Measurements from ENCODE around the gene VEGFB. TPM values are rescaled to one million over a fixed set of nuclear protein-coding genes. Genes with fewer than 3 reads are reported as not detected.
A peak's percentile ranks its signal among the peaks of the same experiment; 100 is the strongest.

The VEGFB gene
- total RNA-seq, 2 experiments from 2014 or later = 80.0 to 80.3 TPM

GRCh38 chr11:64224151-64224890 is 10.1 kb upstream of the VEGFB start:
- peak overlapping the region; percentile 87 for H3K4me3 Mint-ChIP-seq
- peaks cover 14% of the 10 kb centered on the region for H3K36me3 Mint-ChIP-seq (ENCODE audit: low read depth)
- no peaks in the 10 kb centered on the region for H3K9me3 Mint-ChIP-seq (ENCODE audit: low read depth)
- ChIA-PET CTCF (interaction anchor here (0.5 to 1.5 kb wide), 8 partner anchors 8 to 600 kb away, joined by 3 to 6 read pairs (median 4); partner anchors contain the start of genes FERMT3, FKBP2, PRDX5 and TRMT112), POLR2A (interaction anchor here (4.4 kb wide), 1 partner anchor 18 kb away, joined by 28 read pairs; the partner anchor contains the start of gene FERMT3)
- peaks cover 25% of the 10 kb centered on the region for H3K4me1 Mint-ChIP-seq
- DNase-seq (no peak), ATAC-seq (no peak)
- intact Hi-C loops (cut with DNase I, micrococcal nuclease) = no loop called here
- no peaks in the 10 kb centered on the region for H3K27me3 Mint-ChIP-seq
- no peak overlapping the region for H3K27ac Mint-ChIP-seq

- Mint-ChIP-seq H3K4me3 (peak overlapping the region; percentile 87), H3K9me3 (ENCODE audit: low read depth) (no peaks in the 10 kb centered on the region), H3K4me1 (peaks cover 32% of the 10 kb centered on the region), H3K36me3 (ENCODE audit: low read depth) (peaks cover 15% of the 10 kb centered on the region), H3K27me3 (no peaks in the 10 kb centered on the region), H3K27ac (peak overlapping the region; percentile 85)
- intact Hi-C loops (cut with DNase I, micrococcal nuclease) = loop anchor here in 1 of 2 experiments (1.0 kb wide), 1 partner anchor 18 kb away; no protein-coding TSS in a partner anchor
- ChIA-PET POLR2A (interaction anchor here (0.8 to 4.4 kb wide), 2 partner anchors 18 to 40 kb away, joined by 3 to 28 read pairs; partner anchors contain the start of genes FERMT3 and STIP1), CTCF (interaction anchor here (1.5 kb wide), 1 partner anchor 17 kb away, joined by 4 read pairs; no protein-coding TSS in a partner anchor)
- no peak for ATAC-seq
- no peak for DNase-seq
These were observed 9.3 kb upstream of the VEGFB start for GRCh38 chr11:64224891-64225607.

GRCh38 chr11:64225608-64226506 is 8.5 kb upstream of the VEGFB start, which contains the start of the genes NUDT22 and TRPT1:
Gene NUDT22, plus strand, starts transcription at chr11:64226274. Its CDS starts 379 bp downstream, at chr11:64226653.
Gene TRPT1, minus strand, starts transcription at chr11:64226186. Its CDS starts 326 bp downstream, at chr11:64225860.
- peaks cover 15% of the 10 kb centered on the region for H3K36me3 Mint-ChIP-seq (ENCODE audit: low read depth)
- no peaks in the 10 kb centered on the region for H3K27me3 Mint-ChIP-seq
- peak; percentile 72 for ATAC-seq
- DNase-seq = peak; percentile 96
- H3K27ac Mint-ChIP-seq = peak within 1 kb of the TSS; percentile 85
- ChIA-PET POLR2A (interaction anchor here (0.6 to 4.4 kb wide), 6 partner anchors 15 to 275 kb away, joined by 3 to 28 read pairs (median 5); partner anchors contain the start of genes FERMT3, FKBP2, PRDX5 and STIP1), CTCF (interaction anchor here (0.6 to 2.5 kb wide), 9 partner anchors 8 to 91 kb away, joined by 3 to 30 read pairs (median 4); partner anchors contain the start of gene FERMT3)
- H3K9me3 Mint-ChIP-seq (ENCODE audit: low read depth) = no peaks in the 10 kb centered on the region
- intact Hi-C loops (cut with DNase I, micrococcal nuclease) = loop anchor here (1.0 to 2.0 kb wide), 11 partner anchors 15 to 92 kb away; partner anchors contain the start of genes FKBP2 (in 2 of the 2), STIP1 (in 2 of the 2), ESRRA (in 1 of the 2) and GPR137 (in 1 of the 2)
- peaks cover 32% of the 10 kb centered on the region for H3K4me1 Mint-ChIP-seq
- H3K4me3 Mint-ChIP-seq = peak within 1 kb of the TSS; percentile 87

- CTCF ChIA-PET = interaction anchor here (0.6 to 2.5 kb wide), 11 partner anchors 9 to 90 kb away, joined by 3 to 30 read pairs (median 4); partner anchors contain the start of gene FERMT3
- H3K4me3 Mint-ChIP-seq = peak overlapping the region; percentile 87
These were observed 7.8 kb upstream of the VEGFB start for GRCh38 chr11:64226507-64227051.

GRCh38 chr11:64227405-64227956 is 6.9 kb upstream of the VEGFB start:
- Mint-ChIP-seq H3K27ac (peak overlapping the region; percentile 82), H3K4me1 (peaks cover 37% of the 10 kb centered on the region), H3K9me3 (ENCODE audit: low read depth) (no peaks in the 10 kb centered on the region), H3K27me3 (no peaks in the 10 kb centered on the region), H3K36me3 (ENCODE audit: low read depth) (peaks cover 10% of the 10 kb centered on the region), H3K4me3 (peak overlapping the region; percentile 87)
- CTCF ChIA-PET = interaction anchor here (0.9 to 2.5 kb wide), 2 partner anchors 22 to 74 kb away, joined by 6 to 30 read pairs; partner anchors contain the start of gene FERMT3
- POLR2A ChIA-PET = interaction anchor here (1.1 kb wide), 2 partner anchors 42 to 76 kb away, joined by 3 read pairs; no protein-coding TSS in a partner anchor
- DNase-seq = no peak
- intact Hi-C loops (cut with DNase I, micrococcal nuclease) = loop anchor here (2.0 kb wide), 3 partner anchors 13 to 61 kb away; partner anchors contain the start of genes FKBP2 (in 1 of the 2), MACROD1 (in 1 of the 2) and STIP1 (in 1 of the 2)
- no peak for ATAC-seq

More at GRCh38 chr11:64226507-64227051, 7.8 kb upstream of the VEGFB start:
- ATAC-seq (peak; percentile 43), DNase-seq (peak; percentile 81)
- POLR2A ChIA-PET = interaction anchor here (0.6 to 4.4 kb wide), 7 partner anchors 15 to 785 kb away, joined by 3 to 28 read pairs (median 5); partner anchors contain the start of genes FERMT3, FKBP2 and PRDX5
- Mint-ChIP-seq H3K27ac (peak overlapping the region; percentile 82), H3K36me3 (ENCODE audit: low read depth) (peaks cover 10% of the 10 kb centered on the region), H3K27me3 (no peaks in the 10 kb centered on the region), H3K4me1 (peaks cover 36% of the 10 kb centered on the region), H3K9me3 (ENCODE audit: low read depth) (no peaks in the 10 kb centered on the region)
- intact Hi-C loops (cut with DNase I, micrococcal nuclease) = loop anchor here (1.0 to 2.0 kb wide), 11 partner anchors 14 to 92 kb away; partner anchors contain the start of genes FKBP2 (in 2 of the 2), STIP1 (in 2 of the 2), ESRRA (in 1 of the 2) and GPR137 (in 1 of the 2)

- Mint-ChIP-seq H3K36me3 (ENCODE audit: low read depth) (peaks cover 5% of the 10 kb centered on the region), H3K27ac (peak overlapping the region; percentile 60), H3K4me1 (peaks cover 35% of the 10 kb centered on the region), H3K9me3 (ENCODE audit: low read depth) (no peaks in the 10 kb centered on the region), H3K4me3 (peak overlapping the region; percentile 76), H3K27me3 (no peaks in the 10 kb centered on the region)
- CTCF ChIA-PET = interaction anchor here (0.7 to 1.2 kb wide), 2 partner anchors 23 to 853 kb away, joined by 3 read pairs; no protein-coding TSS in a partner anchor
- ATAC-seq = no peak
- intact Hi-C loops (cut with DNase I, micrococcal nuclease) = no loop called here
- no peak for DNase-seq
- POLR2A ChIA-PET = no interaction called here
These were observed 5.2 kb upstream of the VEGFB start for GRCh38 chr11:64229090-64229743.

GRCh38 chr11:64229744-64230170 is 4.6 kb upstream of the VEGFB start:
- ChIA-PET POLR2A (interaction anchor here (1.1 kb wide), 1 partner anchor 75 kb away, joined by 3 read pairs; no protein-coding TSS in a partner anchor), CTCF (interaction anchor here (0.7 kb wide), 1 partner anchor 853 kb away, joined by 3 read pairs; no protein-coding TSS in a partner anchor)
- ATAC-seq = no peak

GRCh38 chr11:64230171-64230984 is 4.0 kb upstream of the VEGFB start, which contains the start of gene DNAJC4:
Gene DNAJC4, plus strand, starts transcription at chr11:64230548. Its CDS starts 307 bp downstream, at chr11:64230855.
- peak; percentile 61 for ATAC-seq
- ChIA-PET POLR2A (interaction anchor here (1.1 kb wide), 1 partner anchor 74 kb away, joined by 3 read pairs; no protein-coding TSS in a partner anchor), CTCF (interaction anchor here (0.7 to 2.0 kb wide), 2 partner anchors 11 to 852 kb away, joined by 3 to 5 read pairs; partner anchors contain the start of gene FKBP2)
- intact Hi-C loops (cut with DNase I, micrococcal nuclease) = loop anchor here (1.0 to 5.0 kb wide), 7 partner anchors 11 to 243 kb away; partner anchors contain the start of genes FKBP2 (in 2 of the 2), ESRRA (in 1 of the 2), GPR137 (in 1 of the 2) and OTUB1 (in 1 of the 2)
- H3K4me3 Mint-ChIP-seq = peak within 1 kb of the TSS; percentile 76
- H3K36me3 Mint-ChIP-seq (ENCODE audit: low read depth) = peaks cover 5% of the 10 kb centered on the region
- no peaks in the 10 kb centered on the region for H3K9me3 Mint-ChIP-seq (ENCODE audit: low read depth)
- peak; percentile 94 for DNase-seq
- peak within 1 kb of the TSS; percentile 74 for H3K27ac Mint-ChIP-seq
- H3K27me3 Mint-ChIP-seq = no peaks in the 10 kb centered on the region
- peaks cover 35% of the 10 kb centered on the region for H3K4me1 Mint-ChIP-seq

More at GRCh38 chr11:64229744-64230170, 4.6 kb upstream of the VEGFB start:
- no peak for DNase-seq
- Mint-ChIP-seq H3K27ac (peak overlapping the region; percentile 60), H3K4me3 (peak overlapping the region; percentile 76), H3K9me3 (ENCODE audit: low read depth) (no peaks in the 10 kb centered on the region), H3K27me3 (no peaks in the 10 kb centered on the region), H3K36me3 (ENCODE audit: low read depth) (peaks cover 4% of the 10 kb centered on the region), H3K4me1 (peaks cover 35% of the 10 kb centered on the region)
- intact Hi-C loops (cut with DNase I, micrococcal nuclease) = loop anchor here (1.0 to 5.0 kb wide), 7 partner anchors 12 to 242 kb away; partner anchors contain the start of genes FKBP2 (in 2 of the 2), ESRRA (in 1 of the 2), GPR137 (in 1 of the 2) and OTUB1 (in 1 of the 2)
